OCI-LY7 (cell line): ENCODE results near the gene CITED2. TPM values are rescaled to one million over a fixed set of nuclear protein-coding genes. Genes with fewer than 3 reads are reported as not detected.

ENCODE experiments used
- BruUV-seq: library from RNA; stranded (reverse); fragments of 400-500 nt; replicated peaks from 2 replicates; lab custom pipeline; 2021; lab: Mats Ljungman, UMichigan
- CTCF ChIA-PET: fragments of 300-600 bp; sonication (Branson Sonifier 250); formaldehyde crosslinking; loops from one replicate; lab custom pipeline; 2022; ENCODE audit warnings: antibody characterized with exemption; ENCODE audit not compliant: unreplicated experiment; lab: Charles Lee
- POLR2A ChIA-PET: fragments of 300-600 bp; sonication (Branson Sonifier 250); formaldehyde crosslinking; loops from one replicate; lab custom pipeline; 2022; ENCODE audit warnings: antibody characterized with exemption; lab: Charles Lee
- DNase-seq: peaks from one replicate; pipeline ENCODE4 v3.0.0-alpha.2; 2015; ENCODE audit warnings: low spot score
- H2AFZ ChIP-seq: fragments of 200-600 bp; sonication (generic), shearing (Covaris generic); 2 replicates; pipeline ENCODE4 v1.6.1; 2014; ENCODE audit warnings: mild to moderate bottlenecking, antibody characterized with exemption, low read length, moderate library complexity
- H3K27ac ChIP-seq: fragments of 200-600 bp; sonication (generic); 2 replicates; pipeline ENCODE4 v1.5.1; 2014; ENCODE audit warnings: mixed run types, low read depth, mild to moderate bottlenecking, moderate library complexity, low read length, inconsistent platforms; ENCODE audit not compliant: poor library complexity, severe bottlenecking
- H3K36me3 ChIP-seq: fragments of 200-600 bp; sonication (generic); 2 replicates; pipeline ENCODE4 v1.6.1; 2014; ENCODE audit warnings: mild to moderate bottlenecking, antibody characterized with exemption, low read length, moderate library complexity, mixed read lengths; ENCODE audit not compliant: insufficient read depth
- H3K4me1 ChIP-seq: fragments of 200-600 bp; sonication (generic); 2 replicates; pipeline ENCODE4 v1.5.1; 2014; ENCODE audit warnings: mild to moderate bottlenecking, low read length; ENCODE audit not compliant: insufficient read depth, poor library complexity, severe bottlenecking
- H3K4me2 ChIP-seq: fragments of 200-600 bp; sonication (generic); 2 replicates; pipeline ENCODE4 v1.6.1; 2014; ENCODE audit warnings: mild to moderate bottlenecking, low read length
- H3K4me3 ChIP-seq: fragments of 200-600 bp; sonication (generic); 2 replicates; pipeline ENCODE4 v1.5.1; 2014; ENCODE audit warnings: mild to moderate bottlenecking, low read depth, low read length; ENCODE audit not compliant: poor library complexity, severe bottlenecking
- H3K79me2 ChIP-seq: fragments of 200-600 bp; sonication (generic); 2 replicates; pipeline ENCODE4 v1.6.1; 2016; ENCODE audit warnings: low read depth, mild to moderate bottlenecking, low read length, moderate library complexity, mixed read lengths; ENCODE audit not compliant: insufficient read depth
- H3K9me2 ChIP-seq: fragments of 200-600 bp; sonication (generic); 2 replicates; pipeline ENCODE4 v1.6.1; 2016; ENCODE audit warnings: mild to moderate bottlenecking, low read length, mixed read lengths; ENCODE audit not compliant: insufficient read depth
- H3K9me3 ChIP-seq: fragments of 200-600 bp; sonication (generic); 2 replicates; pipeline ENCODE4 v1.6.1; 2014; ENCODE audit warnings: mild to moderate bottlenecking, mixed run types, low read length, mixed read lengths
- H4K20me1 ChIP-seq: fragments of 200-600 bp; sonication (generic); 2 replicates; pipeline ENCODE4 v1.6.1; 2014; ENCODE audit warnings: mild to moderate bottlenecking, antibody characterized with exemption, low read length, moderate library complexity, mixed read lengths; ENCODE audit not compliant: insufficient read depth
- EZH2phosphoT487 ChIP-seq: fragments of 200-600 bp; sonication (generic); IDR thresholded peaks from 2 replicates; pipeline ENCODE4 v1.6.1; 2018; ENCODE audit warnings: low read depth, borderline replicate concordance, mild to moderate bottlenecking, mixed run types, antibody characterized with exemption, low read length, moderate library complexity, mixed read lengths
- intact Hi-C: fragments of 100-400 bp; cut with micrococcal nuclease; formaldehyde crosslinking; loops from one replicate; pipeline ENCODE4 v1.10.0; 2022; ENCODE audit not compliant: unreplicated experiment
- total RNA-seq, 2 experiments: library from RNA; depleted of rRNA in 1 of 2; stranded (reverse); fragments of >200 nt in 1 of 2; shearing (Covaris generic) in 1 of 2; gene quantifications; 2 replicates each; pipeline ENCODE4 v1.2.3, GENCODE V29; 2014 to 2022
- TF ChIP-seq, protein P1 (sequence below): fragments of 200-600 bp; sonication (generic); conservative IDR thresholded peaks from 2 replicates; pipeline ENCODE4 v1.5.1; 2014; ENCODE audit warnings: mild to moderate bottlenecking, antibody characterized with exemption, low read length, moderate library complexity, mixed read lengths

Gene CITED2
- total RNA-seq, 2 experiments from 2014 or later = 35.0 to 40.1 TPM

DNA sequence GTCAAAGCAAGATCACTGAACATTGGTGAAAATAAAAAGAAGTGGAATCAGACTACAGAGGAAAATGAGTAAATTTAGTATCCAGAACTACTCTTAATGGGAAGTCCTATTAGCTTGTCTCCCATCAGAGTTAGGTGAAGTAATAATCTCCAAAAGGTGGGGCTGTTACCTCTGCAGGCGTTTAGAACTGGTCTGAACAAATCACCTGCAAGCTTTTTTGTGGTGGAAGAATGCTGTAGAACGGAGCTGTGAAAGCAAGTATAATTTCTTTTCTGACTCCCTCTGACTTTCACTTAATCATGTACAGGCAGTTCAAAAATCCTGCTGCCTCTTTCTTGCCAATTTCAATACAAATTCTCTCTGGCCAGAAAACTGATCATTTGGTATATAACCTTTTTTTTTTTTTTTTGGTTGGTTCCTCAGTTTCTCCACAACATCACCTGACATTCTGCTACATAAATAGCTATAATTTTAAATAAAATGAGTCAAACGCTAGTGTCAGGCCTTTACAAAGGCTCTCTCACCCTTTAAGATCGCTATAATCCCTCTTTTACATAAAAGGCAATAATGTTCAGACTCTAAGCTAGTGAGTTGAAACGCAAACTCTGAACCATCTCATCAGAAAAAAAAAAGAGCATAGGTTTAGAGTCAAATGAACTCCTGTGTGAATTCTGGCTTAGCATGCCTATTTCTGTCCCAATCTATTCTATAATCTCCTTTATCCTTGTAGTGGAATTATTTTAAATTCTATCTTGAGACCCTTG, 38.8 kb downstream of the CITED2 start:
- TF ChIP-seq, protein P1, sequence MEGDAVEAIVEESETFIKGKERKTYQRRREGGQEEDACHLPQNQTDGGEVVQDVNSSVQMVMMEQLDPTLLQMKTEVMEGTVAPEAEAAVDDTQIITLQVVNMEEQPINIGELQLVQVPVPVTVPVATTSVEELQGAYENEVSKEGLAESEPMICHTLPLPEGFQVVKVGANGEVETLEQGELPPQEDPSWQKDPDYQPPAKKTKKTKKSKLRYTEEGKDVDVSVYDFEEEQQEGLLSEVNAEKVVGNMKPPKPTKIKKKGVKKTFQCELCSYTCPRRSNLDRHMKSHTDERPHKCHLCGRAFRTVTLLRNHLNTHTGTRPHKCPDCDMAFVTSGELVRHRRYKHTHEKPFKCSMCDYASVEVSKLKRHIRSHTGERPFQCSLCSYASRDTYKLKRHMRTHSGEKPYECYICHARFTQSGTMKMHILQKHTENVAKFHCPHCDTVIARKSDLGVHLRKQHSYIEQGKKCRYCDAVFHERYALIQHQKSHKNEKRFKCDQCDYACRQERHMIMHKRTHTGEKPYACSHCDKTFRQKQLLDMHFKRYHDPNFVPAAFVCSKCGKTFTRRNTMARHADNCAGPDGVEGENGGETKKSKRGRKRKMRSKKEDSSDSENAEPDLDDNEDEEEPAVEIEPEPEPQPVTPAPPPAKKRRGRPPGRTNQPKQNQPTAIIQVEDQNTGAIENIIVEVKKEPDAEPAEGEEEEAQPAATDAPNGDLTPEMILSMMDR = no peak; the same call in 1 of the 2 replicates
- TF ChIP-seq EZH2phosphoT487 = no peak

DNA sequence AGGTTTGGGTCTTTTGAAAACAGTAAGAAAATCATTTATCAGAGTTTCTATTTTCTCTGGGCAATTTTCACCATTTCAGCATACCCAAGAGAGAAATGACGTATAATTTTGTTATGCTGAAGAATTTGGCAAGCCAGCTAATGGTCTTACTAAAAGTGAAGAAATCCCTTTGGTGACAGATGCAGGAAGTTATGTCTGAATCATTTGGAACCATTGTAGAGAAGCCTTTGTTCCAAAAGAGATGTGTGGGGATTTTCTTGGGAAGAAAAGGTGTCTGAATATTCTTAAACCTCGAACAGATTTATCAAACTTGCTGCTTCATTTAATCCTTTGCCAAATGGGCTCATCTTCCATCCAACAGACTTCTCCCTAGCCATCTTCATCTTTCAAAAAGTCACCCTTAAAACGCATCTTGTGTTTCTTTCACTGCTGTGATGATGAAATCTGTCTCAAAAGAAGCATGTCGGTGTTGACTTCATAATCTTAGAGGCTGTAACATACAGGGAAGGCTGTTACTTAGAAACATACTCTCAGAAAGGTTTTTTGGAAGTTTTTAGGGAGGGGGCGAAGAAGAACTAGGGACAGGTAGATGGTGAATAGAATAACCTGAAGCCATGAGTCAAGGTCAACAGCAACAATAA, 39.5 kb downstream of the CITED2 start:
- DNase-seq = no peak
- Histone ChIP-seq H3K9me3 (no peaks in the 10 kb centered on the region), H3K36me3 (peaks cover 5% of the 10 kb centered on the region; the same call in 1 of the 2 replicates), H3K27ac (no peak overlapping the region), H4K20me1 (no peaks in the 10 kb centered on the region), H3K4me2 (peak overlapping the region; percentile 61), H3K79me2 (no peaks in the 10 kb centered on the region), H2AFZ (peak overlapping the region; percentile 77), H3K4me1 (peaks cover 43% of the 10 kb centered on the region), H3K9me2 (no peaks in the 10 kb centered on the region), H3K4me3 (peak overlapping the region; percentile 26)
- BruUV-seq = no TSS peak
- CTCF ChIA-PET = no interaction called here
- POLR2A ChIA-PET = interaction anchor here (0.5 to 7.3 kb wide), 11 partner anchors 9 to 115 kb away, joined by 3 to 61 read pairs (median 6); partner anchors contain the start of gene CITED2
- TF ChIP-seq, protein P1 = no peak
- no peak for TF ChIP-seq EZH2phosphoT487
- intact Hi-C loops = no loop called here

More for the DNA sequence above, 38.8 kb downstream of the CITED2 start:
- Histone ChIP-seq H2AFZ (peak overlapping the region; percentile 77), H3K27ac (peak overlapping the region; percentile 19), H3K36me3 (peaks cover 5% of the 10 kb centered on the region; the same call in 1 of the 2 replicates), H4K20me1 (no peaks in the 10 kb centered on the region), H3K4me2 (peak overlapping the region; percentile 61), H3K9me2 (no peaks in the 10 kb centered on the region), H3K9me3 (no peaks in the 10 kb centered on the region), H3K4me1 (peaks cover 36% of the 10 kb centered on the region), H3K4me3 (peak overlapping the region; percentile 26), H3K79me2 (no peaks in the 10 kb centered on the region)
- CTCF ChIA-PET = no interaction called here
- intact Hi-C loops = no loop called here
- POLR2A ChIA-PET = interaction anchor here (0.5 to 7.3 kb wide), 20 partner anchors 10 to 115 kb away, joined by 3 to 61 read pairs (median 6); partner anchors contain the start of gene CITED2
- DNase-seq = no peak
- no TSS peak for BruUV-seq
